ENCODE results near the gene ENKD1.

Gene ENKD1

GRCh38 chr16:67647681-67648080 is 18.9 kb downstream of the ENKD1 start:
- no peak for DNase-seq (ENCODE audit: low read depth)
- H3K4me3 ChIP-seq (ENCODE audit: low read depth, low read length): no peak overlapping the region
- no peak for TF ChIP-seq CTCF (IDR thresholded peaks at IDR 0.05; ENCODE audit: insufficient read depth, low read depth, low read length, missing control alignments)

- H3K4me3 ChIP-seq (ENCODE audit: low read depth, low read length): no peak overlapping the region
- no peak for TF ChIP-seq CTCF (IDR thresholded peaks at IDR 0.05; ENCODE audit: insufficient read depth, low read depth, low read length, missing control alignments)
- DNase-seq (ENCODE audit: low read depth): no peak
Measured at GRCh38 chr16:67647111-67647651, 19.4 kb downstream of the ENKD1 start.

- no peak for TF ChIP-seq CTCF (IDR thresholded peaks at IDR 0.05; ENCODE audit: insufficient read depth, low read depth, low read length, missing control alignments)
- peak overlapping the region; percentile 68 for H3K4me3 ChIP-seq (ENCODE audit: low read depth, low read length)
- no peak for DNase-seq (ENCODE audit: low read depth)
Measured at GRCh38 chr16:67645397-67646121, 21.0 kb downstream of the ENKD1 start.

- no peak for TF ChIP-seq CTCF (IDR thresholded peaks at IDR 0.05; ENCODE audit: insufficient read depth, low read depth, low read length, missing control alignments)
- no peak overlapping the region; the same call in 1 of the 2 replicates for H3K4me3 ChIP-seq (ENCODE audit: low read depth, low read length)
- DNase-seq (ENCODE audit: low read depth): no peak
Measured at GRCh38 chr16:67644038-67644437, 22.5 kb downstream of the ENKD1 start.

GRCh38 chr16:67641779-67642708 is 24.5 kb downstream of the ENKD1 start:
- H3K4me3 ChIP-seq (ENCODE audit: low read depth, low read length): no peak overlapping the region
- no peak for DNase-seq (ENCODE audit: low read depth)
- TF ChIP-seq CTCF (IDR thresholded peaks at IDR 0.05; ENCODE audit: insufficient read depth, low read depth, low read length, missing control alignments): no peak

GRCh38 chr16:67637625-67638024 is 28.9 kb downstream of the ENKD1 start:
- no peak for TF ChIP-seq CTCF (IDR thresholded peaks at IDR 0.05; ENCODE audit: insufficient read depth, low read depth, low read length, missing control alignments)
- DNase-seq (ENCODE audit: low read depth): no peak
- no peak overlapping the region for H3K4me3 ChIP-seq (ENCODE audit: low read depth, low read length)
